ENCODE results near the gene TBC1D2.

DNA sequence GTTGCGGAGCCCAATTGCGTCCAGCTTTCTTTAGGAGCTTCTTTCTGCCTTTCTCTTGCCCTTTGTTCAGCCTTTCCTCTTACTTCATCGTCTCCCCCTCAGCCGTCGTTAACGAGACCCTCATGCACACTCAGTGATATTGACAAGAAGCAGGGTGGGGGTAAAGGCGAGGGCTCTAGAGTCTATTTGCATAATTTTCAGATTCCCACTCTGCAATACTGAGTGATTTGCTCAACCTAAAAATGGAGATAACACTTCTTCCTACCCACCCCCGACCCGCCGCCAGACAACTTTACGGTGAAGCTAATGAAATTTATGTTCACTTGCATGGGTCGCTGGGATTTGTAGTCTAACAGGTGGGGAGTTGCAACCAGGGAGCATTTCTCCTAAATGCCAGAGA is 1.3 kb upstream of the TBC1D2 start:
- TF ChIP-seq, protein P1, sequence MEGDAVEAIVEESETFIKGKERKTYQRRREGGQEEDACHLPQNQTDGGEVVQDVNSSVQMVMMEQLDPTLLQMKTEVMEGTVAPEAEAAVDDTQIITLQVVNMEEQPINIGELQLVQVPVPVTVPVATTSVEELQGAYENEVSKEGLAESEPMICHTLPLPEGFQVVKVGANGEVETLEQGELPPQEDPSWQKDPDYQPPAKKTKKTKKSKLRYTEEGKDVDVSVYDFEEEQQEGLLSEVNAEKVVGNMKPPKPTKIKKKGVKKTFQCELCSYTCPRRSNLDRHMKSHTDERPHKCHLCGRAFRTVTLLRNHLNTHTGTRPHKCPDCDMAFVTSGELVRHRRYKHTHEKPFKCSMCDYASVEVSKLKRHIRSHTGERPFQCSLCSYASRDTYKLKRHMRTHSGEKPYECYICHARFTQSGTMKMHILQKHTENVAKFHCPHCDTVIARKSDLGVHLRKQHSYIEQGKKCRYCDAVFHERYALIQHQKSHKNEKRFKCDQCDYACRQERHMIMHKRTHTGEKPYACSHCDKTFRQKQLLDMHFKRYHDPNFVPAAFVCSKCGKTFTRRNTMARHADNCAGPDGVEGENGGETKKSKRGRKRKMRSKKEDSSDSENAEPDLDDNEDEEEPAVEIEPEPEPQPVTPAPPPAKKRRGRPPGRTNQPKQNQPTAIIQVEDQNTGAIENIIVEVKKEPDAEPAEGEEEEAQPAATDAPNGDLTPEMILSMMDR (IDR thresholded peaks at IDR 0.05 in 2 of 3, conservative IDR thresholded peaks at IDR 0.05 in 1 of 3; ENCODE audit: control insufficient read depth in 2 of 3, extremely low read depth in 1 of 3, insufficient read depth in 1 of 3, low read depth in 3 of 3, low read length in 3 of 3) = no peak
- TF ChIP-seq EZH2 (IDR thresholded peaks at IDR 0.05; ENCODE audit: borderline replicate concordance, control insufficient read depth, low read depth, low read length) (no peak), SIN3A (IDR thresholded peaks at IDR 0.05; ENCODE audit: low read depth, low read length) (no peak), NR2C2 (IDR thresholded peaks at IDR 0.05; ENCODE audit: borderline replicate concordance, control insufficient read depth, insufficient read length, low read depth) (no peak), DPF2 (IDR thresholded peaks at IDR 0.05) (no peak), FOXK2 (IDR thresholded peaks at IDR 0.05) (no peak)
- TF ChIP-seq, protein P2, sequence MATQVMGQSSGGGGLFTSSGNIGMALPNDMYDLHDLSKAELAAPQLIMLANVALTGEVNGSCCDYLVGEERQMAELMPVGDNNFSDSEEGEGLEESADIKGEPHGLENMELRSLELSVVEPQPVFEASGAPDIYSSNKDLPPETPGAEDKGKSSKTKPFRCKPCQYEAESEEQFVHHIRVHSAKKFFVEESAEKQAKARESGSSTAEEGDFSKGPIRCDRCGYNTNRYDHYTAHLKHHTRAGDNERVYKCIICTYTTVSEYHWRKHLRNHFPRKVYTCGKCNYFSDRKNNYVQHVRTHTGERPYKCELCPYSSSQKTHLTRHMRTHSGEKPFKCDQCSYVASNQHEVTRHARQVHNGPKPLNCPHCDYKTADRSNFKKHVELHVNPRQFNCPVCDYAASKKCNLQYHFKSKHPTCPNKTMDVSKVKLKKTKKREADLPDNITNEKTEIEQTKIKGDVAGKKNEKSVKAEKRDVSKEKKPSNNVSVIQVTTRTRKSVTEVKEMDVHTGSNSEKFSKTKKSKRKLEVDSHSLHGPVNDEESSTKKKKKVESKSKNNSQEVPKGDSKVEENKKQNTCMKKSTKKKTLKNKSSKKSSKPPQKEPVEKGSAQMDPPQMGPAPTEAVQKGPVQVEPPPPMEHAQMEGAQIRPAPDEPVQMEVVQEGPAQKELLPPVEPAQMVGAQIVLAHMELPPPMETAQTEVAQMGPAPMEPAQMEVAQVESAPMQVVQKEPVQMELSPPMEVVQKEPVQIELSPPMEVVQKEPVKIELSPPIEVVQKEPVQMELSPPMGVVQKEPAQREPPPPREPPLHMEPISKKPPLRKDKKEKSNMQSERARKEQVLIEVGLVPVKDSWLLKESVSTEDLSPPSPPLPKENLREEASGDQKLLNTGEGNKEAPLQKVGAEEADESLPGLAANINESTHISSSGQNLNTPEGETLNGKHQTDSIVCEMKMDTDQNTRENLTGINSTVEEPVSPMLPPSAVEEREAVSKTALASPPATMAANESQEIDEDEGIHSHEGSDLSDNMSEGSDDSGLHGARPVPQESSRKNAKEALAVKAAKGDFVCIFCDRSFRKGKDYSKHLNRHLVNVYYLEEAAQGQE (IDR thresholded peaks at IDR 0.05; ENCODE audit: low read depth, low read length) = no peak
